ENCODE measurements around the gene ELN. TPM values are rescaled to one million over a fixed set of nuclear protein-coding genes. Genes with fewer than 3 reads are reported as not detected.
A peak's percentile ranks its signal among the peaks of the same experiment; 100 is the strongest.

Gene ELN
- total and polyA plus RNA-seq, 9 of the 15 experiments (the other 6 are each of a cell fraction or from before 2014, with no cell fraction given), result 0.20 TPM; not detected in 8

DNA sequence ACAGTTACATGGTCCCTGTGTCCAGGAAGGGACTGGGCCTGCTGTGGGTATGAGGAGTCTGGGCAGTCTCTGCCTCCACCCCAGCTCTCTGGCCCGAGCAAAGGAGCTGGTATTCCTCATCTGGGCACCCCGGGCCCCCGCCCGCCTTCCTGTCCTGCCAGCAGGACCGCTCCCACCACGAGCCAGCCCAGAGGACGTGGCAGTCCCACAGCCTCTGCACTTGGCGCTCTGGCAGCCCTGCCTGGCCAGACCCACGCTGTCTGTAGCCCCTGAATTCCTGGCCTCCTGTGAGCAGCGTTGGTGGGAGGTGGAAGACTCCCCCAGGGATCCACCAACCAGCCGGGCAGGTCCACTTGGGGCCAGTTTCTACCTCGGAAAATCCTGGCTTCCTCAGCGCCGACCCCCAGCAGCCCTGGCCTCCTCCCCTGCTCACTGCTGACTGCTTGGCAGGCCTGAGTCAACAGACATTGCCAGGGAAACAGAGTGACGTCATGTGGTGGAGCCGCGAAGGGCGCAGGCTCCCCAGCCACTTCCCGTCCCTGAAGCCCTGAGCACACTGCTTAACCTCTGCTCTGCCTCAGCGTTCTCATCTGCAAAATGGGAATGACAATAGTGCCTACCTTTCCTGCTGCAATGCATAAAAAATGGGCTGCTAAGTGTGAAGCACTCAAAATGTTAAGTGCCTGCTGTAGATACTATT is 34.0 kb downstream of the ELN start:
- in situ Hi-C loops (cut with MboI) (loop anchor here (5.0 kb wide), 1 partner anchor 340 kb away; no protein-coding TSS in a partner anchor), intact Hi-C loops (cut with micrococcal nuclease) (no loop called here)
- Histone ChIP-seq H2AFZ (ENCODE audit: low read depth, low read length) (no peak overlapping the region), H3K27ac (ENCODE audit: extremely low read depth, low read depth, low read length) (no peak overlapping the region), H3K9ac (ENCODE audit: insufficient read depth in 1 of 2, low read depth in 2 of 2, low read length in 2 of 2) (peak overlapping the region in 1 of 2 experiments; percentile 7; a peak in 1 of 4 replicates), H3K4me2 (ENCODE audit: insufficient read depth, low read length) (no peak overlapping the region; the same call in 1 of the 2 replicates), H3K4me3 (no peak overlapping the region), H3K79me2 (ENCODE audit: control insufficient read depth, insufficient read depth, low read length) (no peaks in the 10 kb centered on the region), H3K36me3 (ENCODE audit: control insufficient read depth, insufficient read depth, low read length) (no peaks in the 10 kb centered on the region), H3K4me1 (replicated peaks in 1 of 2; ENCODE audit: control insufficient read depth in 2 of 2, insufficient read depth in 2 of 2, low read length in 2 of 2) (peaks cover 0 to 19% of the 10 kb centered on the region in 2 experiments; a peak in 2 of 5 replicates), H3K9me3 (replicated peaks; ENCODE audit: control insufficient read depth, insufficient read depth, low read depth, low read length) (no peaks in the 10 kb centered on the region), H4K20me1 (replicated peaks; ENCODE audit: control insufficient read depth, insufficient read depth, low read length) (0 out of 2 replicates have a peak, but pooled peaks cover 4% of the 10 kb centered on the region), H3K9me1 (ENCODE audit: control insufficient read depth, insufficient read depth, low read length) (no peaks in the 10 kb centered on the region), H3K27me3 (ENCODE audit: control insufficient read depth in 2 of 2, insufficient read depth in 2 of 2, low read length in 2 of 2) (peaks cover 28 to 50% of the 10 kb centered on the region in 2 experiments)
- POLR2A ChIA-PET, result interaction anchor here (0.9 kb wide), 1 partner anchor 137 kb away, joined by 3 read pairs; no protein-coding TSS in a partner anchor
- no TSS peak for BruUV-seq (replicated peaks)
- ATAC-seq, result peak; percentile 86
- peak; percentile 64 to 73 (median 71) for DNase-seq (ENCODE audit: extremely low read depth in 1 of 4, low spot score in 3 of 4)
- 19% methylated on average over 20 of the region's 20 CpGs for WGBS (ENCODE audit: insufficient coverage, low coverage, missing lambda C conversion rate)
- FAIRE-seq, result peak; percentile 58
- CTCF ChIA-PET (ENCODE audit: low intra/inter-chr PET ratio), result interaction anchor here (0.9 kb wide), 1 partner anchor 11 kb away, joined by 3 read pairs; no protein-coding TSS in a partner anchor
- TF ChIP-seq ZFX (CRISPR knock-in tag; IDR thresholded peaks at IDR 0.05) (peak; percentile 38; the same call in 1 of the 2 replicates), NR4A1 (CRISPR knock-in tag; IDR thresholded peaks at IDR 0.05) (no peak; the same call in 1 of the 2 replicates), NR4A1 (tag; IDR thresholded peaks at IDR 0.05) (no peak), CCAR2 (IDR thresholded peaks at IDR 0.05; ENCODE audit: low read depth, low read length) (no peak), ATF7 (IDR thresholded peaks at IDR 0.05) (peak; percentile 98), TBL1XR1 (IDR thresholded peaks at IDR 0.05; ENCODE audit: low read length in 2 of 2) (no peak), ZEB2 (IDR thresholded peaks at IDR 0.05) (no peak), SMARCC2 (IDR thresholded peaks at IDR 0.05; ENCODE audit: low read depth) (no peak), ZNF316 (IDR thresholded peaks at IDR 0.05) (no peak), TGIF2 (CRISPR knock-in tag; IDR thresholded peaks at IDR 0.05) (no peak), ZNF263 (CRISPR knock-in tag; IDR thresholded peaks at IDR 0.05; ENCODE audit: borderline replicate concordance) (no peak)
- TF ChIP-seq, protein P1, sequence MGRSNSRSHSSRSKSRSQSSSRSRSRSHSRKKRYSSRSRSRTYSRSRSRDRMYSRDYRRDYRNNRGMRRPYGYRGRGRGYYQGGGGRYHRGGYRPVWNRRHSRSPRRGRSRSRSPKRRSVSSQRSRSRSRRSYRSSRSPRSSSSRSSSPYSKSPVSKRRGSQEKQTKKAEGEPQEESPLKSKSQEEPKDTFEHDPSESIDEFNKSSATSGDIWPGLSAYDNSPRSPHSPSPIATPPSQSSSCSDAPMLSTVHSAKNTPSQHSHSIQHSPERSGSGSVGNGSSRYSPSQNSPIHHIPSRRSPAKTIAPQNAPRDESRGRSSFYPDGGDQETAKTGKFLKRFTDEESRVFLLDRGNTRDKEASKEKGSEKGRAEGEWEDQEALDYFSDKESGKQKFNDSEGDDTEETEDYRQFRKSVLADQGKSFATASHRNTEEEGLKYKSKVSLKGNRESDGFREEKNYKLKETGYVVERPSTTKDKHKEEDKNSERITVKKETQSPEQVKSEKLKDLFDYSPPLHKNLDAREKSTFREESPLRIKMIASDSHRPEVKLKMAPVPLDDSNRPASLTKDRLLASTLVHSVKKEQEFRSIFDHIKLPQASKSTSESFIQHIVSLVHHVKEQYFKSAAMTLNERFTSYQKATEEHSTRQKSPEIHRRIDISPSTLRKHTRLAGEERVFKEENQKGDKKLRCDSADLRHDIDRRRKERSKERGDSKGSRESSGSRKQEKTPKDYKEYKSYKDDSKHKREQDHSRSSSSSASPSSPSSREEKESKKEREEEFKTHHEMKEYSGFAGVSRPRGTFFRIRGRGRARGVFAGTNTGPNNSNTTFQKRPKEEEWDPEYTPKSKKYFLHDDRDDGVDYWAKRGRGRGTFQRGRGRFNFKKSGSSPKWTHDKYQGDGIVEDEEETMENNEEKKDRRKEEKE (IDR thresholded peaks at IDR 0.05; ENCODE audit: borderline replicate concordance in 1 of 2, control insufficient read depth in 1 of 2, low read depth in 2 of 2, low read length in 1 of 2), result no peak
- TF ChIP-seq, protein P2, sequence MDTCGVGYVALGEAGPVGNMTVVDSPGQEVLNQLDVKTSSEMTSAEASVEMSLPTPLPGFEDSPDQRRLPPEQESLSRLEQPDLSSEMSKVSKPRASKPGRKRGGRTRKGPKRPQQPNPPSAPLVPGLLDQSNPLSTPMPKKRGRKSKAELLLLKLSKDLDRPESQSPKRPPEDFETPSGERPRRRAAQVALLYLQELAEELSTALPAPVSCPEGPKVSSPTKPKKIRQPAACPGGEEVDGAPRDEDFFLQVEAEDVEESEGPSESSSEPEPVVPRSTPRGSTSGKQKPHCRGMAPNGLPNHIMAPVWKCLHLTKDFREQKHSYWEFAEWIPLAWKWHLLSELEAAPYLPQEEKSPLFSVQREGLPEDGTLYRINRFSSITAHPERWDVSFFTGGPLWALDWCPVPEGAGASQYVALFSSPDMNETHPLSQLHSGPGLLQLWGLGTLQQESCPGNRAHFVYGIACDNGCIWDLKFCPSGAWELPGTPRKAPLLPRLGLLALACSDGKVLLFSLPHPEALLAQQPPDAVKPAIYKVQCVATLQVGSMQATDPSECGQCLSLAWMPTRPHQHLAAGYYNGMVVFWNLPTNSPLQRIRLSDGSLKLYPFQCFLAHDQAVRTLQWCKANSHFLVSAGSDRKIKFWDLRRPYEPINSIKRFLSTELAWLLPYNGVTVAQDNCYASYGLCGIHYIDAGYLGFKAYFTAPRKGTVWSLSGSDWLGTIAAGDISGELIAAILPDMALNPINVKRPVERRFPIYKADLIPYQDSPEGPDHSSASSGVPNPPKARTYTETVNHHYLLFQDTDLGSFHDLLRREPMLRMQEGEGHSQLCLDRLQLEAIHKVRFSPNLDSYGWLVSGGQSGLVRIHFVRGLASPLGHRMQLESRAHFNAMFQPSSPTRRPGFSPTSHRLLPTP (IDR thresholded peaks at IDR 0.05; ENCODE audit: borderline replicate concordance, extremely low read depth, insufficient read length), result no peak
- TF ChIP-seq, protein P3, sequence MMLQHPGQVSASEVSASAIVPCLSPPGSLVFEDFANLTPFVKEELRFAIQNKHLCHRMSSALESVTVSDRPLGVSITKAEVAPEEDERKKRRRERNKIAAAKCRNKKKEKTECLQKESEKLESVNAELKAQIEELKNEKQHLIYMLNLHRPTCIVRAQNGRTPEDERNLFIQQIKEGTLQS (IDR thresholded peaks at IDR 0.05), result peak; percentile 95
- TF ChIP-seq, protein P3 (CRISPR knock-in tag; conservative IDR thresholded peaks at IDR 0.05), result no peak
